C4-2B (cell line): ENCODE measurements around the gene ADGRB3.

Experiments
- ZFX ChIP-seq: fragments of 450-650 bp; IDR thresholded peaks from 2 replicates; pipeline ENCODE4 v1.6.1; 2017
- TF ChIP-seq, protein P1 (sequence below): fragments of 450-650 bp; conservative IDR thresholded peaks from 2 replicates; pipeline ENCODE4 v1.5.1; 2017; ENCODE audit warnings: mild to moderate bottlenecking

DNA sequence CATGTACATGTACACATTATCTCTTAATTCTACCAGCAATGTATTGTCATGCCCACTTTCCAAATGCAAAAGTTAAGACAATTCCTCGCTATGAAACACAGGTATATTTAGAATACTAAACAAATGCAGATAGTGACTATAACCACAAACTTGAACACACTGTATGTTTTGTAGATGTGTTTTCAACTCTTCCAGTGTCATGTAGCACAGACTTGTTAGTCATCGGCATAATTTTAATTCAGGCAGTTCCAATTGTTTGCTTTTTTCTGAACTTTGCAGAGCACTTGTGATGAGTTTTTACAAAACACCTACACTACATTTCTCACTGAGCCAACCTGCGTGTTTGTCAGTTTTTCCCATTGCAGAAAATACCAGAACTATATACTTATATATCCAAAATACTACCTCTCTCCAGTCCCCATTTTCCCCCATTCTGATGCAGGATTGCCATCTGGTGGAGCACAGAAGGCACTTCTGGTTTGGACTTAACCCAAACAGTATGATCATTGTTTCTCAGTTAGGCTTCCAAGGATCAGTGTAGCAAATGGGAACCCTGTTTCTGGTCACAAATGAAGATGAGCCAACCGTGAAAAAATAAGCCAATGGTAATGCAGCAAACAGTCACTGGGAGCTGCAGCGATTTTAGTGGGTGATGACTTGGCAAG is 143.4 kb downstream of the ADGRB3 start:
- TF ChIP-seq, protein P1, sequence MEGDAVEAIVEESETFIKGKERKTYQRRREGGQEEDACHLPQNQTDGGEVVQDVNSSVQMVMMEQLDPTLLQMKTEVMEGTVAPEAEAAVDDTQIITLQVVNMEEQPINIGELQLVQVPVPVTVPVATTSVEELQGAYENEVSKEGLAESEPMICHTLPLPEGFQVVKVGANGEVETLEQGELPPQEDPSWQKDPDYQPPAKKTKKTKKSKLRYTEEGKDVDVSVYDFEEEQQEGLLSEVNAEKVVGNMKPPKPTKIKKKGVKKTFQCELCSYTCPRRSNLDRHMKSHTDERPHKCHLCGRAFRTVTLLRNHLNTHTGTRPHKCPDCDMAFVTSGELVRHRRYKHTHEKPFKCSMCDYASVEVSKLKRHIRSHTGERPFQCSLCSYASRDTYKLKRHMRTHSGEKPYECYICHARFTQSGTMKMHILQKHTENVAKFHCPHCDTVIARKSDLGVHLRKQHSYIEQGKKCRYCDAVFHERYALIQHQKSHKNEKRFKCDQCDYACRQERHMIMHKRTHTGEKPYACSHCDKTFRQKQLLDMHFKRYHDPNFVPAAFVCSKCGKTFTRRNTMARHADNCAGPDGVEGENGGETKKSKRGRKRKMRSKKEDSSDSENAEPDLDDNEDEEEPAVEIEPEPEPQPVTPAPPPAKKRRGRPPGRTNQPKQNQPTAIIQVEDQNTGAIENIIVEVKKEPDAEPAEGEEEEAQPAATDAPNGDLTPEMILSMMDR = peak; percentile 64
- TF ChIP-seq ZFX = no peak
